Adrenal gland (tissue), 5 donors: ENCODE data around the gene PLXNA4.

Experiments used
- POLR2A ChIP-seq, 2 donors: fragments of 450-650 bp; IDR thresholded peaks; one replicate each; pipeline ENCODE4 v1.6.1; 2017; ENCODE audit warnings: antibody characterized with exemption in 2 of 2, mild to moderate bottlenecking in 2 of 2, moderate library complexity in 1 of 2
- TF ChIP-seq, protein P1 (sequence below), 6 experiments: fragments of 450-650 bp in 4 of 6; fragments of 200-600 bp in 2 of 6; sonication (generic) in 1 of 6; IDR thresholded peaks; 1 replicate in 5 of 6; 2 replicates in 1 of 6; pipeline versions ENCODE4 v1.5.1 to v1.8.0; 2016 to 2021; ENCODE audit warnings: antibody characterized with exemption in 6 of 6, mild to moderate bottlenecking in 2 of 6, moderate library complexity in 1 of 6
- donor health status: DM: no; HTN: no; CAD: no.

DNA sequence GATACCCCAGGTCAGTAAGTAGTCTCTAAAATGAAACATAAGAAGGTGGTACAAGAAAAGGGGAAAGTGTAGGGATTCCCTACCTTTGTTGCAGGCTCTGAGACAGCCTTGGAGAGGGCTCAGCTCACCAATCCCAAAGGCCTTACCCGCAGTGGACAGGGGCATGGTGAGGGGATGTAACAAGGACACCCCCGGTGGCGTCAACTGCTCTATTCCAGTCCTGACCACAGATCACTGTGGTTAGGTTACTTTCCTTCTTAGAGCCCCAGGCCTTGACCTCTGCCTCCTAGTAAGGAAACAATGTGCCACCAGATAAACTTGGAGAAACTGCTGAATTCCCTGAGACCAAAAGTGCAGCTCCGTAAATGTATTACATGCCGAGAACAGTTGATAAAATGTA lies 17.5 kb downstream of the PLXNA4 start:
- TF ChIP-seq, protein P1, sequence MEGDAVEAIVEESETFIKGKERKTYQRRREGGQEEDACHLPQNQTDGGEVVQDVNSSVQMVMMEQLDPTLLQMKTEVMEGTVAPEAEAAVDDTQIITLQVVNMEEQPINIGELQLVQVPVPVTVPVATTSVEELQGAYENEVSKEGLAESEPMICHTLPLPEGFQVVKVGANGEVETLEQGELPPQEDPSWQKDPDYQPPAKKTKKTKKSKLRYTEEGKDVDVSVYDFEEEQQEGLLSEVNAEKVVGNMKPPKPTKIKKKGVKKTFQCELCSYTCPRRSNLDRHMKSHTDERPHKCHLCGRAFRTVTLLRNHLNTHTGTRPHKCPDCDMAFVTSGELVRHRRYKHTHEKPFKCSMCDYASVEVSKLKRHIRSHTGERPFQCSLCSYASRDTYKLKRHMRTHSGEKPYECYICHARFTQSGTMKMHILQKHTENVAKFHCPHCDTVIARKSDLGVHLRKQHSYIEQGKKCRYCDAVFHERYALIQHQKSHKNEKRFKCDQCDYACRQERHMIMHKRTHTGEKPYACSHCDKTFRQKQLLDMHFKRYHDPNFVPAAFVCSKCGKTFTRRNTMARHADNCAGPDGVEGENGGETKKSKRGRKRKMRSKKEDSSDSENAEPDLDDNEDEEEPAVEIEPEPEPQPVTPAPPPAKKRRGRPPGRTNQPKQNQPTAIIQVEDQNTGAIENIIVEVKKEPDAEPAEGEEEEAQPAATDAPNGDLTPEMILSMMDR (IDR thresholded peaks at IDR 0.05) = no peak
- no peak for TF ChIP-seq POLR2A (IDR thresholded peaks at IDR 0.05)
